Thoracic aorta (tissue), 2 donors: ENCODE measurements around the gene MAP2K1. TPM values are rescaled to one million over a fixed set of nuclear protein-coding genes. Genes with fewer than 3 reads are reported as not detected.
"Not testable (repeated sequence)": the region's sequence is repeated elsewhere in the genome, so short reads cannot be mapped to it uniquely, and the experiment has no call there.

Source experiments
- ATAC-seq: fragments of 150-250 bp; one replicate; pipeline ENCODE4 v1.8.0; 2017; ENCODE audit warnings: low read depth; ENCODE audit not compliant: insufficient number of reproducible peaks, low FRiP score
- DNase-seq: peaks from one replicate; pipeline ENCODE4 v3.0.0-alpha.2; 2020; ENCODE audit warnings: low spot score
- H3K27ac ChIP-seq, 2 donors: fragments of 200-600 bp; sonication (generic); 1 replicate in 1 of 2; 2 replicates in 1 of 2; pipeline ENCODE4 v1.5.1; 2016; ENCODE audit warnings: mild to moderate bottlenecking in 2 of 2, moderate library complexity in 2 of 2
- H3K27me3 ChIP-seq: fragments of 200-600 bp; sonication (generic); replicated peaks from 2 replicates; pipeline ENCODE4 v1.6.0; 2016; ENCODE audit warnings: mild to moderate bottlenecking; ENCODE audit not compliant: insufficient read depth
- H3K36me3 ChIP-seq: fragments of 200-600 bp; sonication (generic); one replicate; pipeline ENCODE4 v1.5.1; 2016
- H3K4me1 ChIP-seq, 2 donors: fragments of 200-600 bp; sonication (generic); 1 replicate in 1 of 2; 2 replicates in 1 of 2; pipeline versions ENCODE4 v1.5.1 to v1.6.0; 2016; ENCODE audit warnings: low read depth in 2 of 2, mild to moderate bottlenecking in 1 of 2; ENCODE audit not compliant: control insufficient read depth in 1 of 2
- H3K4me3 ChIP-seq: fragments of 200-600 bp; sonication (generic); 2 replicates; pipeline ENCODE4 v1.5.1; 2016; ENCODE audit warnings: mild to moderate bottlenecking
- H3K9me3 ChIP-seq: fragments of 200-600 bp; sonication (generic); 2 replicates; pipeline ENCODE4 v1.5.1; 2016
- total RNA-seq, 2 donors: library from RNA; depleted of rRNA; stranded (reverse); fragments of >200 nt; gene quantifications; one replicate each; pipeline versions ENCODE4 v1.1.0 to v1.2.3, GENCODE V29; 2016
- TF ChIP-seq, protein P1 (sequence below): fragments of 200-600 bp; sonication (generic); IDR thresholded peaks from one replicate; pipeline ENCODE4 v1.5.1; 2019; ENCODE audit warnings: antibody characterized with exemption

MAP2K1 gene
- total RNA-seq, 2 donors from 2014 or later = 58.7 to 62.3 TPM

DNA sequence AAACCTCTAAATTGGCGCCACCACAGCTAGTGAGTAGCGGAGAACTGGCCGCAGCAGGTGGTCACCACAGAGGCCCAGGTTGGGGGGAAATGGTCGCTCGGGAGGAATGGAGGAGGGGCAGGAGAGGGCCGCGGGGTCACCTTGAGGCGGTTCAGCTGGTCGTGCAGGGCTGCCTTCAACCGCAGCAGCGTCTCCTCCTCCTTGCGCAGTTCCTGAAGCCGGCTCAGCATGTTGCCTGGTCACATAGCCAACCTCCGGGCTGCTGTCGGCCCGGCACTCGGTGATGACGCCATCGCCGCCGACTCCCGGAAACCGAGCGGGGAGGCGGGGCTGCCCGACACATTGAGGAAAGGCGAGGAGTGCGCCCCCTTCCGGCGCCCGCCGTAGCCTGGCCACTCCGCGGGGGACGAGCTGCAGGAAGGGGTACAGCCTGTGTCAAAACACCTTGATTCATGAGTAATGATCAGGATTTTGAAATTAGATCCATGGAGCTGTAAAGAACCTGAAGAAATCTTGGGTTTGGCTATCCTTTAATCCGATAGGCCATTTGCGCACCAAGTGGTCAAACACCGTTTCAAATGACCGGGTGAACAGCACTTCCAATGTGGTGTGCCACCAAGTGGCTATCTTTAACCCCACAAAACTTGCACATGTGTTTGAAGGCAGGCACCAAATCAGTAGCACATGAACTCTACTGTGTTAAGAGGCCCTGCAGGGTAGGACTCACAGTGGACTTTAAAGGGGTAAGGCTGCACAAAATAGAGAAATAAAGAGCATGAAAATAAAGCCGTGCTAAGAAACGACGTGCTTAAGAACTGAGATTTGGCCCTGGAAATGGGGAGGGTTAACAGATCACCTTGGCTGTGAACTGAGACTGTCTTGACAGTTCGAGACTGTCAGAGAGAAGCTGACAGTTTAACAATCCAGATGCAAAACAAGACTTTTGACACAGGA, 111.1 kb downstream of the MAP2K1 start, which contains the start of gene SNAPC5:
SNAPC5 (minus strand) TSS at position 261 of the 954 bp plus-strand sequence; CDS start at position 230, 31 bp downstream.
- peak; percentile 81 for ATAC-seq
- TF ChIP-seq, protein P1, sequence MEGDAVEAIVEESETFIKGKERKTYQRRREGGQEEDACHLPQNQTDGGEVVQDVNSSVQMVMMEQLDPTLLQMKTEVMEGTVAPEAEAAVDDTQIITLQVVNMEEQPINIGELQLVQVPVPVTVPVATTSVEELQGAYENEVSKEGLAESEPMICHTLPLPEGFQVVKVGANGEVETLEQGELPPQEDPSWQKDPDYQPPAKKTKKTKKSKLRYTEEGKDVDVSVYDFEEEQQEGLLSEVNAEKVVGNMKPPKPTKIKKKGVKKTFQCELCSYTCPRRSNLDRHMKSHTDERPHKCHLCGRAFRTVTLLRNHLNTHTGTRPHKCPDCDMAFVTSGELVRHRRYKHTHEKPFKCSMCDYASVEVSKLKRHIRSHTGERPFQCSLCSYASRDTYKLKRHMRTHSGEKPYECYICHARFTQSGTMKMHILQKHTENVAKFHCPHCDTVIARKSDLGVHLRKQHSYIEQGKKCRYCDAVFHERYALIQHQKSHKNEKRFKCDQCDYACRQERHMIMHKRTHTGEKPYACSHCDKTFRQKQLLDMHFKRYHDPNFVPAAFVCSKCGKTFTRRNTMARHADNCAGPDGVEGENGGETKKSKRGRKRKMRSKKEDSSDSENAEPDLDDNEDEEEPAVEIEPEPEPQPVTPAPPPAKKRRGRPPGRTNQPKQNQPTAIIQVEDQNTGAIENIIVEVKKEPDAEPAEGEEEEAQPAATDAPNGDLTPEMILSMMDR = peak; percentile 94
- Histone ChIP-seq H3K27ac (peak within 1 kb of the TSS; percentile 79 to 84), H3K4me3 (peak within 1 kb of the TSS; percentile 85), H3K36me3 (peaks cover 35% of the 10 kb centered on the region), H3K9me3 (no peaks in the 10 kb centered on the region), H3K4me1 (peaks cover 5 to 22% of the 10 kb centered on the region in 2 donors), H3K27me3 (no peaks in the 10 kb centered on the region)
- peak; percentile 92 for DNase-seq

DNA sequence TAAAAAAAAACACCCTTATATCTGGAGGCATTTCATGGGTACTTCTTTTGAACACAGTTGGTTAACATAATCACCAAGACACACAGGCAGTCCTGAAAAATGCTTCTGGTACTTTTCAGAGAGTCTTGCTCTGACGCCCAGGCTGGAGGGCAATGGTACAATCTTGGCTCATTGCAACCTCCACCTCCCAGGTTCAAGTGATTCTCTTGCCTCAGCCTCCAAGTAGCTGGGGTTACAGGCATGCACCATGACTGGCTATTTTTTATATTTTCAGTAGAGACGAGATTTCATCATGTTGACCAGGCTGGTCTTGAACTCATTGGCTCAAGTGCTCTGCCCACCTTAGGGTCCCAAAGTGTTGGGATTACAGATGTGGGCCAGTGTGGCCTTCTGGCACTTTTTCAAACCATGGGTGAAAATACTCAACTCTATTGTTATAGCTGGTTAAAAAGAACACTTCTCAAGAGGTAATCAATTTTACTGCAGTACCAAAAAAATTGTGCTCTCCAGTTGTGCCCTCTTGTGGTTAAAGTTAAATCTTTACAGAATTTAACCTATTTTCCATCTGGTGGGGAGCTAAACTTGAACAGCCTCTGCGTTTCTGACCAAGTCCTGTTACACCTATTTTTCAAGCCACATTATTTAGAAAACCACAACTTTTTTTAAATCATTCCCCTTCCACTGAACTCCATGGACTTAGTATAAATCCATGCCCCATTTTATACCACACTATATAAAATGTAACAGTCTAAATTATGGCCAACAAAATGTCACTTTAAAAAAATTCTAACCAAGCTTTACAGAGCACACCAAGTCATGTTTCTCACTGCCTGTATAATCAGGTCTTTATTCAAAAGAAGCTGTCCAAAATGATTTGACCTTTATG, 112.0 kb downstream of the MAP2K1 start:
- Histone ChIP-seq H3K4me1 (peaks cover 13 to 32% of the 10 kb centered on the region in 2 donors), H3K27me3 (no peaks in the 10 kb centered on the region), H3K4me3 (no peak overlapping the region), H3K27ac (peak overlapping the region in 1 of 2 donors; percentile 79), H3K9me3 (no peaks in the 10 kb centered on the region), H3K36me3 (peaks cover 32% of the 10 kb centered on the region)
- DNase-seq = no peak
- TF ChIP-seq, protein P1 = peak; percentile 43
- ATAC-seq = no peak

DNA sequence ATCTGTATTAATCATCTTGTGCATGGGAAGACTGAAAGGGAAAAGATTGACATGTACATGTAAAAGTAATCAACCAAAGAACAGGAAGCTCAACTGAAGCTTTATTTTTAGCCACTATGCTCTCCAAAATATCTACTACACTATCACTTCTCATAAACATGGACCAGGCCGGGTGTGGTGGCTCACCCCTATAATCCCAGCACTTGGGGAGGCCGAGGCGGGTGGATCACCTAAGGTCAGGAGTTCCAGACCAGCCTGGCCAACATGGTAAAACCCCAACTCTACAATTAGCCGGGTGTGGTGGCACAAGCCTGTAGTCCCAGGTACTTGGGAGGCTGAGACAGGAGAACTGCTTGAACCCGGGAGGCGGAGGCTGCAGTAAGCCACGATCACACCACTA, 113.6 kb downstream of the MAP2K1 start:
- peaks cover 32% of the 10 kb centered on the region for H3K36me3 ChIP-seq
- ATAC-seq, H3K27ac ChIP-seq, H3K27me3 ChIP-seq, DNase-seq, H3K9me3 ChIP-seq, H3K4me3 ChIP-seq: not testable (repeated sequence)
- peaks cover 15 to 36% of the 10 kb centered on the region in 2 donors for H3K4me1 ChIP-seq

DNA sequence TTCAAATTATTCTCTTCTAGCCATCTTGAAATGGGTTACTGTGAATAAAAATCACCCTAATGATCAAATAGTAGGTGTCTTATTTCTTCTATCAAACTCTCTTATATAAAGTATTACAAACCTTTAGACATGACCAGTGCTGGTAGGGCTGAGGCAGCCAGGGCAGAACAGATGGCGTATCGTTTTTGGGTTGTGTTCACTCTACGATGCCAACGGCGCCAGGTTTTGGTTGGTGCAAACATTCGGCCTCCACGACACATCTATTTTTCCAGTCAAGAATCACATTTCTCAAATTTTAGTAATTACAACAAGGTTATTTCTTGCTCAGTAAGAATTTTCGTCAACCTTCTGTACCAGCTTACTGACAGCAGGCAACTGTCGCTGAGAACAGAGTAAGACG, 115.8 kb downstream of the MAP2K1 start:
- no peak overlapping the region for H3K27ac ChIP-seq
- no peaks in the 10 kb centered on the region for H3K9me3 ChIP-seq
- H3K4me1 ChIP-seq = peaks cover 13 to 32% of the 10 kb centered on the region in 2 donors
- H3K4me3 ChIP-seq = no peak overlapping the region
- DNase-seq (no peak), ATAC-seq (no peak)
- H3K27me3 ChIP-seq = no peaks in the 10 kb centered on the region
- H3K36me3 ChIP-seq = peaks cover 32% of the 10 kb centered on the region
- TF ChIP-seq, protein P1 = no peak

DNA sequence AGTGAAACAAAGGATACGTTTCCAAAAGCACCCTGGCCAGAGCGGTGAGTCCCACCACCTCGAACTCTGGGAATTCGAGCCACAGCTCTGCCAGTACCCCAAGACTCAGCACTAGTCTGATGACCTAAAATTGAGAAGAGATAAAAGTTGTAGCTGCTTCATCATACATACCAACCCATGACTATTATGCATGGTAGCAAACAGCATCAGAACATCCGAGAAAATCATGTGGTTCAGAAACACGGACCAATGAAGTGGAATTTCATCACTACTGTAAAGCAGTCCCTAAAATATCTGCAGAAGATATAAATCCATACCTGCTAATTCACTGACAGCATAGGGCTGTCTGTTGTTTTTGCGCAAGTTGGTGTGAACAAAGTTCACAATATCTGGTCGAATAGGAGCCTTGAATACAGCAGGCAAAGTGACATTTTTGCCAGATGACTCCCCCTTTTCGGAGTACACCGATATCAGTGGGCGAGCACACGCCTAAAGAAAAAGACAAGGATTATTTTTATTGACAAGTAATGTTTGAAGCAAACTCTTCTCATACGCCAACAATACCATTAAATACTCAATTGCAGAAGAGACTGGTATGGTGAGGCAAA, 116.4 kb downstream of the MAP2K1 start:
- not testable (repeated sequence) for DNase-seq, H3K27ac ChIP-seq, ATAC-seq, H3K9me3 ChIP-seq, H3K27me3 ChIP-seq
- H3K4me1 ChIP-seq = peaks cover 13 to 28% of the 10 kb centered on the region in 2 donors
- H3K36me3 ChIP-seq = peaks cover 32% of the 10 kb centered on the region
- peak overlapping the region; percentile 95 for H3K4me3 ChIP-seq
